HepG2 (cell line): ENCODE measurements around the gene APBA1. TPM values are rescaled to one million over a fixed set of nuclear protein-coding genes. Genes with fewer than 3 reads are reported as not detected.

ENCODE experiments used
- ATAC-seq: fragments of 200-7000 bp; cut with Tn5 transposase; 3 replicates; pipeline ENCODE4 v1.9.1; 2020; ENCODE audit warnings: mild to moderate bottlenecking, moderate library complexity
- BruUV-seq: library from RNA; stranded (reverse); fragments of 400-500 nt; replicated peaks from 2 replicates; lab custom pipeline; 2021; lab: Mats Ljungman, UMichigan
- CTCF ChIA-PET: fragments of 300-600 bp; formaldehyde crosslinking; extraction: SDS; loops from one replicate; lab custom pipeline; 2021; ENCODE audit warnings: low total read pairs, inconsistent platforms, low intra/inter-chr PET ratio; lab: Yijun Ruan, JAX
- POLR2A ChIA-PET: fragments of 350-600 bp; sonication (Branson Sonifier 250); formaldehyde crosslinking; loops from one replicate; lab custom pipeline; 2020; ENCODE audit warnings: antibody characterized with exemption, inconsistent platforms; lab: Yijun Ruan, JAX
- DNase-seq: peaks from one replicate; pipeline ENCODE4 v3.0.0-alpha.2; 2015; ENCODE audit warnings: low spot score
- FAIRE-seq: peaks from 3 replicates; lab custom pipeline; 2011; peaks lifted over from hg19 to GRCh38; lab: Jason Lieb, UNC
- H2AFZ ChIP-seq: one replicate; pipeline ENCODE4 v1.6.1; 2011; ENCODE audit warnings: low read length, inconsistent platforms
- H3K27ac ChIP-seq: fragments of 300-600 bp; 3 replicates; pipeline ENCODE4 v1.8.0; 2011; ENCODE audit warnings: mixed run types, mild to moderate bottlenecking, mixed read lengths, low read length, inconsistent platforms; ENCODE audit not compliant: insufficient read depth; ENCODE audit errors: extremely low read length
- H3K27me3 ChIP-seq, 2 experiments: fragments of 200-600 bp in 1 of 2; 2 replicates in 1 of 2; 3 replicates in 1 of 2; pipeline versions ENCODE4 v1.6.0 to v1.8.0; 2011; ENCODE audit warnings: low read length in 2 of 2, mild to moderate bottlenecking in 2 of 2, moderate library complexity in 2 of 2, inconsistent platforms in 1 of 2; ENCODE audit not compliant: insufficient read depth in 2 of 2, control insufficient read depth in 1 of 2
- H3K36me3 ChIP-seq, 2 experiments: fragments of 200-600 bp in 1 of 2; replicated peaks in 1 of 2; 2 replicates in 1 of 2; 3 replicates in 1 of 2; pipeline versions ENCODE4 v1.5.1 to v1.8.0; 2011; ENCODE audit warnings: low read length in 2 of 2, inconsistent platforms in 1 of 2; ENCODE audit not compliant: insufficient read depth in 2 of 2, control insufficient read depth in 1 of 2
- H3K4me1 ChIP-seq: 2 replicates; pipeline ENCODE4 v1.5.1; 2012; ENCODE audit warnings: low read length, inconsistent platforms; ENCODE audit not compliant: insufficient read depth
- H3K4me2 ChIP-seq: 2 replicates; pipeline ENCODE4 v1.6.0; 2011; ENCODE audit warnings: low read depth, low read length, inconsistent platforms
- H3K4me3 ChIP-seq, 3 experiments: fragments of 200-600 bp in 1 of 3; sonication (generic), shearing (Covaris generic) in 1 of 3; replicated peaks in 1 of 3; 2 replicates each; pipeline ENCODE4 v1.5.1; 2011 to 2016; ENCODE audit warnings: low read length in 3 of 3, inconsistent platforms in 2 of 3, low read depth in 2 of 3, mild to moderate bottlenecking in 2 of 3, control low read depth in 1 of 3, mixed read lengths in 1 of 3; ENCODE audit not compliant: insufficient read depth in 1 of 3
- H3K79me2 ChIP-seq: one replicate; pipeline ENCODE4 v1.6.1; 2011; ENCODE audit warnings: low read length, inconsistent platforms; ENCODE audit not compliant: insufficient read depth
- H3K9ac ChIP-seq: 2 replicates; pipeline ENCODE4 v1.6.0; 2011; ENCODE audit warnings: mild to moderate bottlenecking, low read depth, low read length, inconsistent platforms; ENCODE audit not compliant: insufficient read depth
- H3K9me3 ChIP-seq: 2 replicates; pipeline ENCODE4 v1.5.1; 2012; ENCODE audit warnings: mild to moderate bottlenecking, low read length
- H4K20me1 ChIP-seq: 2 replicates; pipeline ENCODE4 v1.6.0; 2011; ENCODE audit warnings: inconsistent platforms, mild to moderate bottlenecking, low read length, moderate library complexity; ENCODE audit not compliant: insufficient read depth
- BHLHE40 ChIP-seq: IDR thresholded peaks from 2 replicates; pipeline ENCODE4 v1.6.1; 2011; ENCODE audit warnings: low read length, improper control_type of control experiment
- MAFF ChIP-seq: IDR thresholded peaks from 2 replicates; pipeline ENCODE4 v1.6.1; 2011; ENCODE audit warnings: low read depth, low read length, improper control_type of control experiment
- ZBTB14 ChIP-seq: sonication (generic); formaldehyde crosslinking; IDR thresholded peaks from 2 replicates; pipeline ENCODE4 v1.4.0; 2020; ENCODE audit warnings: missing genetic modification reagents
- ZNF160 ChIP-seq: sonication (generic); formaldehyde crosslinking; IDR thresholded peaks from 2 replicates; pipeline ENCODE4 v1.8.0; 2022; ENCODE audit warnings: mild to moderate bottlenecking, inconsistent platforms, missing genetic modification reagents
- WGBS: methylation state at CpG from one replicate; pipeline ENCODE4 v1.1.6; 2017; ENCODE audit warnings: low lambda C conversion rate; 5-methylcytosine and 5-hydroxymethylcytosine counted together
- in situ Hi-C: cut with HindIII; loops from 2 replicates; pipeline ENCODE4 v1.10.0; 2017; ENCODE audit warnings: low pct_unique_long_range_greater_than_20kb; ENCODE audit not compliant: extremely low pct_ligation_motif_present
- intact Hi-C: fragments of 100-400 bp; cut with micrococcal nuclease; formaldehyde crosslinking; loops from one replicate; pipeline ENCODE4 v1.10.0; 2022; ENCODE audit not compliant: unreplicated experiment
- polyA plus RNA-seq, 8 experiments: library from polyadenylated mRNA; depleted of rRNA in 3 of 8; stranded (reverse) in 7 of 8; unstranded in 1 of 8; fragments of >200 nt; fragmentation: Illumina TruSeq in 4 of 8; extraction: Trizol in 4 of 8; gene quantifications; 2 replicates each; pipeline versions ENCODE4 v1.2.1 to v1.2.3, GENCODE V29; 2011 to 2016; ENCODE audit warnings: low read depth in 4 of 8, missing spikeins in 1 of 8, mixed read lengths in 1 of 8; ENCODE audit not compliant: insufficient read depth in 1 of 8
- total RNA-seq, 5 experiments: library from RNA; depleted of rRNA; stranded (reverse); fragments of >200 nt; fragmentation: Illumina TruSeq; extraction: Trizol; gene quantifications; 2 replicates each; pipeline ENCODE4 v1.2.3, GENCODE V29; 2016; ENCODE audit warnings: low read depth in 1 of 5

APBA1 gene
- total and polyA plus RNA-seq, 2 of the 13 experiments (the other 11 are each of a cell fraction or from before 2014, with no cell fraction given) = 0.15 TPM; not detected in 1

DNA sequence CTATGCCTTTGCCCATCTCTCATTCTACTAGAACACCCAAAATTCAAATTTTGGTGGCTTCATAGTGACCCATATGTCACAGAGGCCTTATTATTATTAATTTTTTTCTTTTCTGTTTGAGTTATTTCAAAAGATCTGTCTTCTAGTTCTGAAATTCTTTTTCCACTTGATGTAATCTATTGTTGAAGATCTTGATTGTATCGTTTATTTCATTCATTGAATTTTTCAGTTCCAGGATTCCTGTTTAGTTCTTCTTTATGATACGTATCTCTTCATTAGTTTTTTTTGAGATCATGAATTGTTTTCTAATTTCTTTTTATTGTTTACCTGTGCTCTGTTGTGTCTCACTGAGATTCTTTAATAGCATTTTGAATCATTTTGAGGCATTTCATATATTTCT lies 24.6 kb upstream of the APBA1 start:
- Histone ChIP-seq H3K4me1 (no peaks in the 10 kb centered on the region), H4K20me1 (no peaks in the 10 kb centered on the region), H3K4me3 (no peak overlapping the region), H3K9me3 (peaks cover 21% of the 10 kb centered on the region), H3K9ac (no peak overlapping the region), H3K4me2 (no peak overlapping the region), H2AFZ (no peak overlapping the region), H3K36me3 (no peaks in the 10 kb centered on the region), H3K79me2 (no peaks in the 10 kb centered on the region), H3K27ac (no peak overlapping the region), H3K27me3 (no peaks in the 10 kb centered on the region)
- ChIA-PET CTCF (no interaction called here), POLR2A (no interaction called here)
- in situ Hi-C loops (no loop called here), intact Hi-C loops (no loop called here)
- no peak for TF ChIP-seq BHLHE40
- peak; percentile 96 for TF ChIP-seq ZNF160
- no TSS peak for BruUV-seq
- WGBS = 21% methylated on average over 2 of the region's 2 CpGs
- no peak for ATAC-seq
- no peak for DNase-seq
- no peak for FAIRE-seq

DNA sequence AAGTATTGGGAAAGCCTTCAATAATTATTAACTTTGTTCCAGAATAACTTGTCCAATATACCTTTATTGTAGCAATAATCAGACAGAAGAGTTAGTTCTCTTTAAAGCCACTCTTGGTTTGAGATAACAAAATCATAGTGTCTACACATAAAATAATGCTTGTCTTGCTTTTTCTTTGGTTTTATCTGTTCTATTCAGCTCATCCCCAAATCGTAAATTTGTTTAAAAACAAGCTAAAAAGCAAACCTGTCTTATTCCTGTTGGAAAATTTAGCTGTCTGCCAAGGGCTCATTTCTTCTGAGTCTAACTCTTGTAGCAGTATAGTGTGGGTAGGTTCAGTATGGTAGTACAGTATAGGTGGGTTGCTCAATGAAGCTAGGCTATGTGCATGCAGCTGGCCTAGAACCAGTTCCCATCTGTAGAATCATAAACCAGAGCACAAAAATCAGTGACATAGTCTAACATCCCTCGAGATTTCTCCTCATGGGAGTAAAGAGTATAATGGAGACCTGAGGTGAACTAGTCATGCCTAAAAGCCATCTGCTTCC lies 17.9 kb upstream of the APBA1 start:
- WGBS = 0% methylated on average over 2 of the region's 2 CpGs
- no TSS peak for BruUV-seq
- Histone ChIP-seq H2AFZ (no peak overlapping the region), H3K27me3 (no peaks in the 10 kb centered on the region; a peak in 1 of 5 replicates), H3K9me3 (no peaks in the 10 kb centered on the region), H3K79me2 (no peaks in the 10 kb centered on the region), H3K9ac (no peak overlapping the region), H3K4me3 (no peak overlapping the region), H3K4me2 (no peak overlapping the region), H4K20me1 (no peaks in the 10 kb centered on the region), H3K36me3 (no peaks in the 10 kb centered on the region), H3K27ac (no peak overlapping the region), H3K4me1 (no peaks in the 10 kb centered on the region)
- no peak for DNase-seq
- POLR2A ChIA-PET = no interaction called here
- in situ Hi-C loops = no loop called here
- intact Hi-C loops = no loop called here
- CTCF ChIA-PET = no interaction called here
- no peak for FAIRE-seq
- TF ChIP-seq MAFF = peak; percentile 45; the same call in 1 of the 2 replicates
- no peak for TF ChIP-seq ZBTB14 (CRISPR knock-in tag)
- ATAC-seq = no peak
